GM21717 (cell line): ENCODE results near the gene MBOAT7.
"Not testable (repeated sequence)": the region's sequence is repeated elsewhere in the genome, so short reads cannot be mapped to it uniquely, and the experiment has no call there.

ENCODE experiments used
- ATAC-seq: cut with Tn5 transposase; IDR thresholded peaks from one replicate; pipeline ENCODE4 v1.9.1; 2021; ENCODE audit warnings: mild to moderate bottlenecking, moderate library complexity; ENCODE audit not compliant: unreplicated experiment

MBOAT7 gene

GRCh38 chr19:54189145-54189734, at the start of gene MBOAT7:
MBOAT7 (minus strand) TSS chr19:54189580; CDS start chr19:54188508, 1,072 bp downstream.
- ATAC-seq: peak; percentile 9

GRCh38 chr19:54233941-54234340, 44.6 kb upstream of the MBOAT7 start:
- no peak for ATAC-seq

- no peak for ATAC-seq
Measured at GRCh38 chr19:54231077-54231931, 41.9 kb upstream of the MBOAT7 start.

- ATAC-seq: no peak
Measured at GRCh38 chr19:54230031-54230430, 40.7 kb upstream of the MBOAT7 start.

- no peak for ATAC-seq
Measured at GRCh38 chr19:54229146-54229545, 39.8 kb upstream of the MBOAT7 start.

- not testable (repeated sequence) for ATAC-seq
Measured at GRCh38 chr19:54224619-54225018, 35.2 kb upstream of the MBOAT7 start.

GRCh38 chr19:54223937-54224281, 34.5 kb upstream of the MBOAT7 start:
- not testable (repeated sequence) for ATAC-seq

GRCh38 chr19:54223277-54223936, 34.0 kb upstream of the MBOAT7 start:
- not testable (repeated sequence) for ATAC-seq

GRCh38 chr19:54222474-54223276, 33.3 kb upstream of the MBOAT7 start, which contains the start of gene LILRB3:
LILRB3 (minus strand) TSS chr19:54223007; CDS start chr19:54222976, 31 bp downstream.
- ATAC-seq: not testable (repeated sequence)

GRCh38 chr19:54221947-54222346, 32.6 kb upstream of the MBOAT7 start:
- not testable (repeated sequence) for ATAC-seq

- not testable (repeated sequence) for ATAC-seq
Measured at GRCh38 chr19:54219702-54220101, 30.3 kb upstream of the MBOAT7 start.

GRCh38 chr19:54218960-54219661, 29.7 kb upstream of the MBOAT7 start:
- ATAC-seq: no peak

GRCh38 chr19:54218259-54218658, 28.9 kb upstream of the MBOAT7 start:
- no peak for ATAC-seq

- ATAC-seq: not testable (repeated sequence)
Measured at GRCh38 chr19:54217517-54218247, 28.3 kb upstream of the MBOAT7 start.

GRCh38 chr19:54216869-54217268, 27.5 kb upstream of the MBOAT7 start:
- ATAC-seq: no peak

- ATAC-seq: not testable (repeated sequence)
Measured at GRCh38 chr19:54214734-54215133, 25.4 kb upstream of the MBOAT7 start.

- not testable (repeated sequence) for ATAC-seq
Measured at GRCh38 chr19:54214217-54214616, 24.8 kb upstream of the MBOAT7 start.

- ATAC-seq: no peak
Measured at GRCh38 chr19:54211235-54211634, 21.9 kb upstream of the MBOAT7 start.

- no peak for ATAC-seq
Measured at GRCh38 chr19:54209811-54210494, 20.6 kb upstream of the MBOAT7 start.
